Esophagus squamous epithelium (tissue), 5 donors: Measurements from ENCODE around the gene PM20D2. TPM values are rescaled to one million over a fixed set of nuclear protein-coding genes. Genes with fewer than 3 reads are reported as not detected.
"Not testable (repeated sequence)": the region's sequence is repeated elsewhere in the genome, so short reads cannot be mapped to it uniquely, and the experiment has no call there.

Source experiments
- DNase-seq: peaks from one replicate; lab custom pipeline; 2025; lab: John Stamatoyannopoulos, UW
- H3K27ac ChIP-seq, 4 donors: fragments of 200-600 bp; sonication (generic); one replicate each; pipeline ENCODE4 v1.5.1; 2016 to 2019; ENCODE audit warnings: mild to moderate bottlenecking in 1 of 4
- H3K27me3 ChIP-seq, 4 donors: fragments of 200-600 bp; sonication (generic); 1 replicate in 3 of 4; 2 replicates in 1 of 4; pipeline versions ENCODE4 v1.5.1 to v1.6.0; 2017 to 2021; ENCODE audit warnings: antibody characterized with exemption in 1 of 4
- H3K36me3 ChIP-seq, 3 donors: fragments of 200-600 bp; sonication (generic); one replicate each; pipeline ENCODE4 v1.5.1; 2016 to 2019
- H3K4me1 ChIP-seq, 3 donors: fragments of 200-600 bp; sonication (generic); one replicate each; pipeline ENCODE4 v1.5.1; 2017 to 2019
- H3K4me3 ChIP-seq, 4 donors: fragments of 200-600 bp; sonication (generic); 1 replicate in 3 of 4; 2 replicates in 1 of 4; pipeline ENCODE4 v1.5.1; 2016 to 2019; ENCODE audit warnings: mild to moderate bottlenecking in 2 of 4, moderate library complexity in 1 of 4
- H3K9me3 ChIP-seq, 3 donors: fragments of 200-600 bp; sonication (generic); one replicate each; pipeline ENCODE4 v1.5.1; 2016 to 2019
- POLR2A ChIP-seq, 4 donors: fragments of 450-650 bp; IDR thresholded peaks; one replicate each; pipeline ENCODE4 v1.6.1; 2017; ENCODE audit warnings: antibody characterized with exemption in 4 of 4, mild to moderate bottlenecking in 4 of 4, moderate library complexity in 3 of 4
- WGBS, 2 donors: methylation state at CpG; one replicate each; pipeline ENCODE4 v1.1.5; 2018; 5-methylcytosine and 5-hydroxymethylcytosine counted together
- intact Hi-C: fragments of 100-400 bp; cut with DNase I; formaldehyde crosslinking; loops from one replicate; pipeline ENCODE4 v1.15.0; 2022
- total RNA-seq, 4 donors: library from RNA; depleted of rRNA; stranded (reverse); fragments of >200 nt; gene quantifications; one replicate each; pipeline ENCODE4 v1.1.0, GENCODE V29; 2016
- TF ChIP-seq, protein P1 (sequence below), 6 experiments: fragments of 450-650 bp in 4 of 6; fragments of 200-600 bp in 2 of 6; sonication (generic) in 2 of 6; IDR thresholded peaks; one replicate each; pipeline ENCODE4 v1.5.1; 2016 to 2019; ENCODE audit warnings: antibody characterized with exemption in 6 of 6, mild to moderate bottlenecking in 4 of 6, moderate library complexity in 4 of 6
- donor health status: DM: yes; HTN: yes; CAD: no.

The PM20D2 gene
- total RNA-seq, 4 donors from 2014 or later, result 11.9 to 19.0 (median 17.8) TPM

DNA sequence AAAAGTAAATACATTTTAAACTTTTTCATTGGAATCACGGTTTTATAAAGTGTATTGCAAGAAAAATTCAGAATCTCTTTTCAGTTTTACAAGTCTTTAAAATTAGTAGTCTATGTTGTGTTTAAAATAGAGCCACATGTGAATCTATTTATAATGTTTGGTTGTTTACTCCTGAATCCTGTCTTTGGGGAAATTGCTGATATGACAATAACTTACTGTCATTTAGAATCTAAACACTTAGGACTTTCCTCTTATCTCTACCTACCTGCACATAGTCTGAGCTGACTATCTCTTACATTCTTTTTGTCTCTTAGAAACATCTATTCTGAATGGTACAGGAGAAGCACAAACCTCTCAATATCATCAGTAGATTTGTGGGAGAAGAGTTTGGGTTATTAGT is 23.9 kb upstream of the PM20D2 start:
- peaks cover 0 to 3% (median 0%) of the 10 kb centered on the region in 4 donors for H3K27me3 ChIP-seq
- no peak for DNase-seq
- H3K4me1 ChIP-seq, result peaks cover 0 to 18% (median 0%) of the 10 kb centered on the region in 3 donors
- TF ChIP-seq, protein P1, sequence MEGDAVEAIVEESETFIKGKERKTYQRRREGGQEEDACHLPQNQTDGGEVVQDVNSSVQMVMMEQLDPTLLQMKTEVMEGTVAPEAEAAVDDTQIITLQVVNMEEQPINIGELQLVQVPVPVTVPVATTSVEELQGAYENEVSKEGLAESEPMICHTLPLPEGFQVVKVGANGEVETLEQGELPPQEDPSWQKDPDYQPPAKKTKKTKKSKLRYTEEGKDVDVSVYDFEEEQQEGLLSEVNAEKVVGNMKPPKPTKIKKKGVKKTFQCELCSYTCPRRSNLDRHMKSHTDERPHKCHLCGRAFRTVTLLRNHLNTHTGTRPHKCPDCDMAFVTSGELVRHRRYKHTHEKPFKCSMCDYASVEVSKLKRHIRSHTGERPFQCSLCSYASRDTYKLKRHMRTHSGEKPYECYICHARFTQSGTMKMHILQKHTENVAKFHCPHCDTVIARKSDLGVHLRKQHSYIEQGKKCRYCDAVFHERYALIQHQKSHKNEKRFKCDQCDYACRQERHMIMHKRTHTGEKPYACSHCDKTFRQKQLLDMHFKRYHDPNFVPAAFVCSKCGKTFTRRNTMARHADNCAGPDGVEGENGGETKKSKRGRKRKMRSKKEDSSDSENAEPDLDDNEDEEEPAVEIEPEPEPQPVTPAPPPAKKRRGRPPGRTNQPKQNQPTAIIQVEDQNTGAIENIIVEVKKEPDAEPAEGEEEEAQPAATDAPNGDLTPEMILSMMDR (IDR thresholded peaks at IDR 0.05), result no peak
- no peak for TF ChIP-seq POLR2A (IDR thresholded peaks at IDR 0.05)
- intact Hi-C loops, result loop anchor here (10.0 kb wide), 1 partner anchor 123 kb away; no protein-coding TSS in a partner anchor
- H3K27ac ChIP-seq, result no peak overlapping the region
- WGBS, 2 donors, result 80 to 89% methylated on average over 1 of the region's 1 CpG
- H3K36me3 ChIP-seq, result no peaks in the 10 kb centered on the region
- H3K4me3 ChIP-seq, result no peak overlapping the region
- H3K9me3 ChIP-seq, result no peaks in the 10 kb centered on the region

DNA sequence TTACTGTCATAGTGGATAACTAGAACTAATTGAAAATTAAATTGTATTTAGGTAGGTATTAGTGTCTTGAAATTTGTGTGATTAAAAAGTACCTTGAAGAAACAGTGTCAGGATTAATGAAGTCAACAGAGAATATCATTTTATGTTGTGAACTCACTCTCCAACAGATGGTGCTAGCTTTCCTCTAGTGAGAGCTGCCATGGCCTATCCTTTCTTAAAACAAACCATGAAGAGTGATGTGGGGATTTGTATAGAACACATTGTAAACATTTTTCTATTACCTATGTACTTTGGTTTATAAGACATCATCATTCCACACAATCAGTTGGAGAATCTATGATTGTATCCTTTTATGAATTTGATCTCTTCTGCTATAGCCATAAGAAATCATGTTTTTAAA is 23.2 kb upstream of the PM20D2 start:
- H3K4me3 ChIP-seq, result no peak overlapping the region
- H3K27ac ChIP-seq, result no peak overlapping the region
- intact Hi-C loops, result loop anchor here (10.0 kb wide), 1 partner anchor 122 kb away; no protein-coding TSS in a partner anchor
- DNase-seq, result no peak
- H3K27me3 ChIP-seq, result peaks cover 0 to 3% (median 0%) of the 10 kb centered on the region in 4 donors
- TF ChIP-seq POLR2A (IDR thresholded peaks at IDR 0.05), result no peak
- TF ChIP-seq, protein P1 (IDR thresholded peaks at IDR 0.05), result peak in 5 of 6 experiments; percentile 24 to 55 (median 26)
- peaks cover 0 to 12% (median 0%) of the 10 kb centered on the region in 3 donors for H3K4me1 ChIP-seq
- H3K36me3 ChIP-seq, result no peaks in the 10 kb centered on the region
- H3K9me3 ChIP-seq, result no peaks in the 10 kb centered on the region

DNA sequence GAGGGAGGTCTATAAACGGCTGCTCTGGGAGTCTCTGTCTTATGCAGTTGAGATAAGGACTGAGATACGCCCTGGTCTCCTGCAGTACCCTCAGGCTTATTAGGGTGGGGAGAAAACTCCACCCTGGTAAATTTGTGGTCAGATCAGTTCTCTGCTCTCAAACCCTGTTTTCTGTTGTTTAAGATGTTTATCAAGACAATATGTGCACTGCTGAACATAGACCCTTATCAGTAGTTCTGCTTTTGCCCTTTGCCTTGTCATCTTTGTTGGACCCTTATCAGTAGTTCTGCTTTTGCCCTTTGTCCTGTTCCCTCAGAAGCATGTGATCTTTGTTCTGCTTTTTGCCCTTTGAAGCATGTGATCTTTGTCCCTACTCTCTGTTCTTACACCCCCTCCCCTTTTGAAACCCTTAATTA is 17.6 kb upstream of the PM20D2 start:
- not testable (repeated sequence) for DNase-seq, H3K4me3 ChIP-seq, H3K4me1 ChIP-seq, H3K27me3 ChIP-seq, H3K9me3 ChIP-seq, H3K36me3 ChIP-seq, H3K27ac ChIP-seq
- intact Hi-C loops, result loop anchor here (10.0 kb wide), 1 partner anchor 117 kb away; no protein-coding TSS in a partner anchor
- WGBS, 2 donors, result 69 to 93% methylated on average over 2 of the region's 2 CpGs

DNA sequence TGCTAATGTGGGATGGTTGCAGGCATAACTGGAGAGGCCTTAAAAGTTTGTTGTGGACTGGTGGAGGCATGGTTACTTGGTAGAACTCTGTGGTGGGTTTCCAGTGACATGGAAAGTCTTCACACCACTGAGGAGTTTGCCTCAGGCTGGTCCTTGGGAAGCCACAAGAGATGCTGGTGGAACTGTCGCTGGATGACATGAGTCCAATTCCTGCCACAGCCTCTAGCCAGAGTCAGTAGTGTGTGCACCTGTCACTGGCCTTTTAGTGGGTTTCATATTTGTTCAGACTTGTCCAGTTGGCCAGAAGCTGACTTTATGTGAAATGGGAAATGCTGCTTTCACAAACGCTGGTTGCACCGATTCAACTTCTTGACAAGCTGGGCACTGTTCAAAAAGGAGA is 14.3 kb upstream of the PM20D2 start:
- no peak overlapping the region for H3K27ac ChIP-seq
- no peaks in the 10 kb centered on the region for H3K36me3 ChIP-seq
- H3K4me3 ChIP-seq, result no peak overlapping the region
- 52 to 64% methylated on average over 2 to 3 of the region's 3 CpGs for WGBS, 2 donors
- H3K9me3 ChIP-seq, result peaks cover 0 to 5% (median 0%) of the 10 kb centered on the region in 3 donors
- no peaks in the 10 kb centered on the region for H3K27me3 ChIP-seq
- intact Hi-C loops, result no loop called here
- H3K4me1 ChIP-seq, result no peaks in the 10 kb centered on the region
- no peak for TF ChIP-seq POLR2A (IDR thresholded peaks at IDR 0.05)
- TF ChIP-seq, protein P1 (IDR thresholded peaks at IDR 0.05), result no peak
- DNase-seq, result no peak

DNA sequence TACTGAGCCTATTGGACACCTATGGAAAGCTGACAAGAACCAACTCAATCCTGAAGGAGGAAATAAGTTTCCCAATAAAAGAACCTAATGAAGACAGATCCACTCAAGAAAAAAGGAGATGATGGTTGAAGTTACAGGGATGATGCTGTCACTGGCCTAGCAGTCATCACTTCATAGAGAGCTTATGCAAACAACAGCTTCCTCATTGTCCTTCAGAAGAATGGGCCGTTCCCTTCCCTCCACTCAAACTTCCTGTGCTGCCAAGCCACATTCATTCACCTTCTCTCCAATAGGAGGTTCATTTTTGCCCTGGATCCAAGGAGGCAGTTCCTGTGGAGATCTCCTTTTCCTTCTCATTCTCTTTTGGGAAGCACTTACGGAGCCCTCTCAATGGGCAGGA is 13.8 kb upstream of the PM20D2 start:
- no peaks in the 10 kb centered on the region for H3K4me1 ChIP-seq
- H3K36me3 ChIP-seq, result no peaks in the 10 kb centered on the region
- intact Hi-C loops, result no loop called here
- DNase-seq, result no peak
- 42 to 75% methylated on average over 1 to 2 of the region's 2 CpGs for WGBS, 2 donors
- H3K27ac ChIP-seq, result no peak overlapping the region
- no peaks in the 10 kb centered on the region for H3K27me3 ChIP-seq
- peaks cover 0 to 5% (median 0%) of the 10 kb centered on the region in 3 donors for H3K9me3 ChIP-seq
- no peak overlapping the region for H3K4me3 ChIP-seq
- TF ChIP-seq POLR2A (IDR thresholded peaks at IDR 0.05), result no peak
- TF ChIP-seq, protein P1 (IDR thresholded peaks at IDR 0.05), result no peak

DNA sequence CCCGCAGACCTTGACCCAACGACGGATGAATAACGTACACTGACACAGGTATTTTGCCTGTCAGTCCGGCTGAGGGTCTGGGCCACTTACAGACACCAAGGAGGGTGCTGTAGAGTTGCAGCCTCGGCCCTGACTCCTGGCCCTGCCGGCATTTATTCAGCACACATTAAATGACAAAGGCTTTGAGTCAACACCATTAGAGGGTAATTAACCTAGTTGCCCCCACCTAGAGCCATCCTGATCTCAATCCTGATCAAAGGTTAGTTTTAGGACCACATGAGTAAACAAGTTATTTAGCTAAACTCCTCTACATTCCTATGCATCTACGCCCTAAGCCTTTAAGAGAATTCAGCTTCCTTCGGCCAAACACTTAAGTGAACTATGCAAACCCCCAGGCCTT is 11.9 kb upstream of the PM20D2 start:
- no peak overlapping the region for H3K4me3 ChIP-seq
- H3K36me3 ChIP-seq, result no peaks in the 10 kb centered on the region
- no peaks in the 10 kb centered on the region for H3K27me3 ChIP-seq
- intact Hi-C loops, result no loop called here
- H3K27ac ChIP-seq, result no peak overlapping the region
- TF ChIP-seq POLR2A (IDR thresholded peaks at IDR 0.05), result no peak
- TF ChIP-seq, protein P1 (IDR thresholded peaks at IDR 0.05), result no peak
- no peaks in the 10 kb centered on the region for H3K4me1 ChIP-seq
- H3K9me3 ChIP-seq, result no peaks in the 10 kb centered on the region
- DNase-seq, result no peak
- 85 to 96% methylated on average over 9 of the region's 9 CpGs for WGBS, 2 donors
